HEK293 (cell line): Measurements from ENCODE around the gene HTR4.

ENCODE experiments used
- CTCF ChIA-PET: fragments of 350-600 bp; formaldehyde crosslinking; extraction: SDS; loops from one replicate; lab custom pipeline; 2021; ENCODE audit warnings: antibody characterized with exemption; lab: Yijun Ruan, JAX
- POLR2A ChIA-PET: fragments of 300-600 bp; formaldehyde crosslinking; extraction: SDS; loops from one replicate; lab custom pipeline; 2020; ENCODE audit warnings: antibody characterized with exemption, inconsistent platforms; lab: Yijun Ruan, JAX
- H3K27ac ChIP-seq: fragments of 200-500 bp; sonication (Bioruptor generic); 2 replicates; pipeline ENCODE4 v1.5.1; 2014; ENCODE audit warnings: low read depth, low read length, control low read depth, inconsistent platforms; ENCODE audit errors: extremely low read depth
- H3K36me3 ChIP-seq, 2 experiments: fragments of 200-500 bp in 1 of 2; sonication (Bioruptor generic) in 1 of 2; 1 replicate in 1 of 2; 2 replicates in 1 of 2; pipeline ENCODE4 v1.5.1; 2014 to 2017; ENCODE audit warnings: inconsistent platforms in 2 of 2, low read length in 2 of 2; ENCODE audit not compliant: control insufficient read depth in 2 of 2, insufficient read depth in 1 of 2
- H3K4me1 ChIP-seq: fragments of 200-500 bp; sonication (Bioruptor generic); 2 replicates; pipeline ENCODE4 v1.5.1; 2014; ENCODE audit warnings: mild to moderate bottlenecking, low read length, inconsistent platforms; ENCODE audit not compliant: control insufficient read depth, insufficient read depth
- H3K4me3 ChIP-seq: 2 replicates; pipeline ENCODE4 v1.5.1; 2011; ENCODE audit warnings: low read depth, mild to moderate bottlenecking, control low read depth, low read length, moderate library complexity
- H3K9me3 ChIP-seq: fragments of 200-500 bp; sonication (Bioruptor generic); 2 replicates; pipeline ENCODE4 v1.5.1; 2014; ENCODE audit warnings: low read depth, low read length, inconsistent platforms; ENCODE audit not compliant: control insufficient read depth, insufficient read depth
- REPIN1 ChIP-seq: fragments of 450-650 bp; formaldehyde crosslinking; IDR thresholded peaks from 2 replicates; pipeline ENCODE4 v1.5.1; 2017; ENCODE audit warnings: missing biosample characterization, missing genetic modification characterization, low read depth
- TSHZ1 ChIP-seq: fragments of 450-650 bp; formaldehyde crosslinking; IDR thresholded peaks from 2 replicates; pipeline ENCODE4 v1.5.1; 2016; ENCODE audit warnings: missing biosample characterization, missing genetic modification characterization, borderline replicate concordance
- YY1 ChIP-seq: fragments of 450-650 bp; formaldehyde crosslinking; IDR thresholded peaks from 2 replicates; pipeline ENCODE4 v1.5.1; 2018; ENCODE audit warnings: missing biosample characterization, missing genetic modification characterization
- YY2 ChIP-seq: fragments of 450-650 bp; formaldehyde crosslinking; IDR thresholded peaks from 2 replicates; pipeline ENCODE4 v1.5.1; 2016; ENCODE audit warnings: missing biosample characterization, missing genetic modification characterization
- ZBTB11 ChIP-seq: fragments of 450-650 bp; formaldehyde crosslinking; conservative IDR thresholded peaks from 2 replicates; pipeline ENCODE4 v1.5.1; 2016; ENCODE audit warnings: low read depth, missing biosample characterization, missing genetic modification characterization
- ZNF133 ChIP-seq: fragments of 450-650 bp; formaldehyde crosslinking; IDR thresholded peaks from 2 replicates; pipeline ENCODE4 v1.5.1; 2016; ENCODE audit warnings: missing biosample characterization, missing genetic modification characterization
- ZNF146 ChIP-seq: fragments of 450-650 bp; formaldehyde crosslinking; IDR thresholded peaks from 2 replicates; pipeline ENCODE4 v1.5.1; 2016; ENCODE audit warnings: missing biosample characterization, missing genetic modification characterization
- ZNF26 ChIP-seq: fragments of 450-650 bp; formaldehyde crosslinking; IDR thresholded peaks from 2 replicates; pipeline ENCODE4 v1.5.1; 2016; ENCODE audit warnings: missing biosample characterization, missing genetic modification characterization
- ZNF311 ChIP-seq: fragments of 450-650 bp; formaldehyde crosslinking; IDR thresholded peaks from 2 replicates; pipeline ENCODE4 v1.5.1; 2017; ENCODE audit warnings: missing biosample characterization, missing genetic modification characterization, borderline replicate concordance
- ZNF660 ChIP-seq: fragments of 450-650 bp; IDR thresholded peaks from 2 replicates; pipeline ENCODE4 v1.5.1; 2018; ENCODE audit warnings: missing biosample characterization, mild to moderate bottlenecking, missing genetic modification characterization
- ZNF777 ChIP-seq: fragments of 450-650 bp; formaldehyde crosslinking; IDR thresholded peaks from 2 replicates; pipeline ENCODE4 v1.5.1; 2017; ENCODE audit warnings: missing biosample characterization, missing genetic modification characterization, borderline replicate concordance
- TF ChIP-seq, protein P1 (sequence below): fragments of 450-650 bp; IDR thresholded peaks from 2 replicates; pipeline ENCODE4 v1.5.1; 2018; ENCODE audit warnings: missing biosample characterization, missing genetic modification characterization

The HTR4 gene

GRCh38 chr5:148554621-148555020, 99.7 kb downstream of the HTR4 start (continued):
- no peak for TF ChIP-seq TSHZ1 (tag by site-specific recombination)
- TF ChIP-seq ZNF26 (tag by site-specific recombination): no peak
- TF ChIP-seq YY1 (tag by site-specific recombination): no peak
- TF ChIP-seq ZNF311 (tag by site-specific recombination): no peak
- no peak for TF ChIP-seq ZNF146 (tag by site-specific recombination)
- TF ChIP-seq, all 188 proteins: peak for 0

GRCh38 chr5:148543727-148544126, 110.6 kb downstream of the HTR4 start:
- POLR2A ChIA-PET: no interaction called here
- no peaks in the 10 kb centered on the region; the same call in 1 of the 2 replicates for H3K9me3 ChIP-seq
- H3K27ac ChIP-seq: no peak overlapping the region
- TF ChIP-seq REPIN1 (tag by site-specific recombination) (no peak), YY2 (no peak)
- no peak overlapping the region for H3K4me3 ChIP-seq
- no peaks in the 10 kb centered on the region for H3K36me3 ChIP-seq
- CTCF ChIA-PET: no interaction called here
- no peaks in the 10 kb centered on the region for H3K4me1 ChIP-seq

DNA sequence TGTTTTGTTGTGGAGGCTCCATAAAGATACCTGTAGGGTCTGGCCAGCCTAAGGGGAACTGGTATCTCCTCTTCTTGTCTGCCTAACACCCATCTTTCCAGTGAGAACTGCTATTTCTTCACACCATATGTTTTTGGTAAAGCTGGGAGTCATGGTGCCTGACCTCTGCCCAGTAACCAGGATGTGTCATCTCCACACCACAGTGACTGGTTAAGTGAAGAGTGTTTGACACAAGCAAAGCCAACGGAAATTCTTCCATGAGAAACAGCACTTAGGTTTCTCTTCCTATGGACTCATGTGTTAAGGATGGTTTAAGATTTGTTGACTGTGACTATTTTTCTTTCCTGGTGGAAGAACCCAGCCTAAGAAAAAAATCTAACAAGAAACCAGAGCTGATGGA, 111.5 kb downstream of the HTR4 start:
- no peaks in the 10 kb centered on the region; the same call in 1 of the 2 replicates for H3K9me3 ChIP-seq
- no peak overlapping the region for H3K4me3 ChIP-seq
- no peak overlapping the region for H3K27ac ChIP-seq
- POLR2A ChIA-PET: no interaction called here
- H3K36me3 ChIP-seq: no peaks in the 10 kb centered on the region
- TF ChIP-seq ZNF133 (tag by site-specific recombination) (no peak), ZNF777 (tag by site-specific recombination) (no peak), ZNF660 (no peak), ZNF311 (tag by site-specific recombination) (no peak), ZBTB11 (tag by site-specific recombination) (no peak)
- TF ChIP-seq, protein P1, sequence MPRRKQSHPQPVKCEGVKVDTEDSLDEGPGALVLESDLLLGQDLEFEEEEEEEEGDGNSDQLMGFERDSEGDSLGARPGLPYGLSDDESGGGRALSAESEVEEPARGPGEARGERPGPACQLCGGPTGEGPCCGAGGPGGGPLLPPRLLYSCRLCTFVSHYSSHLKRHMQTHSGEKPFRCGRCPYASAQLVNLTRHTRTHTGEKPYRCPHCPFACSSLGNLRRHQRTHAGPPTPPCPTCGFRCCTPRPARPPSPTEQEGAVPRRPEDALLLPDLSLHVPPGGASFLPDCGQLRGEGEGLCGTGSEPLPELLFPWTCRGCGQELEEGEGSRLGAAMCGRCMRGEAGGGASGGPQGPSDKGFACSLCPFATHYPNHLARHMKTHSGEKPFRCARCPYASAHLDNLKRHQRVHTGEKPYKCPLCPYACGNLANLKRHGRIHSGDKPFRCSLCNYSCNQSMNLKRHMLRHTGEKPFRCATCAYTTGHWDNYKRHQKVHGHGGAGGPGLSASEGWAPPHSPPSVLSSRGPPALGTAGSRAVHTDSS (tag by site-specific recombination): no peak
- CTCF ChIA-PET: no interaction called here
- H3K4me1 ChIP-seq: no peaks in the 10 kb centered on the region
